HS-5 (cell line): Measurements from ENCODE around the gene METTL13.

Experiments
- DNase-seq: peaks from one replicate; pipeline ENCODE4 v3.0.0-alpha.2; 2012; ENCODE audit warnings: low read depth

METTL13 gene

DNA sequence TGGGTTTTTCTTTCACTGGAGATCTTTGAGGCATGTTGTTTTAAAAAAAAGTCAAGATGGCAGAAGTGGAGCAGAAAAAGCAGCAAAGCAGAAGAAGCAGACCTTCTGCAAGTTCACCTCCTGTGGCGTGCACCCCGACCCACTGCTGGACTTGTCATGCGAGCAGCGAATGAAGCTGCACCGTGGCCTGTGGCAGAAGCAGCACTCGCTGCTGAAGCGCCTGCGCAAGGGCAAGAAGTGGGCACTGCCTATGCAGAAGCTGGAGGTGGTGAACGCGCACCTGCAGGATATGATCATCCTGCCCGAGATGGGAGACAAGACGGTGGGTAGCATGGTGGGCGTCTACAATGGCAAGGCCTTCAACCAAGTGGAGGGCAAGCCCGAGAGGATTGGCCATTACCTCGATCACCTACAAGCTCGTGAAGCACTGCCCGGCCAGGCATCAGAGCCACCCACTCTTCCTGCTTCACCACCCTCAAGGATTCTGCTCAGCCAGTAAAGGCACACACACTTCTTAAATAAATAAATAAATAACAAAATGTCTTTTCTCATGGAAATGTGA is 22.1 kb downstream of the METTL13 start:
- DNase-seq = no peak

DNA sequence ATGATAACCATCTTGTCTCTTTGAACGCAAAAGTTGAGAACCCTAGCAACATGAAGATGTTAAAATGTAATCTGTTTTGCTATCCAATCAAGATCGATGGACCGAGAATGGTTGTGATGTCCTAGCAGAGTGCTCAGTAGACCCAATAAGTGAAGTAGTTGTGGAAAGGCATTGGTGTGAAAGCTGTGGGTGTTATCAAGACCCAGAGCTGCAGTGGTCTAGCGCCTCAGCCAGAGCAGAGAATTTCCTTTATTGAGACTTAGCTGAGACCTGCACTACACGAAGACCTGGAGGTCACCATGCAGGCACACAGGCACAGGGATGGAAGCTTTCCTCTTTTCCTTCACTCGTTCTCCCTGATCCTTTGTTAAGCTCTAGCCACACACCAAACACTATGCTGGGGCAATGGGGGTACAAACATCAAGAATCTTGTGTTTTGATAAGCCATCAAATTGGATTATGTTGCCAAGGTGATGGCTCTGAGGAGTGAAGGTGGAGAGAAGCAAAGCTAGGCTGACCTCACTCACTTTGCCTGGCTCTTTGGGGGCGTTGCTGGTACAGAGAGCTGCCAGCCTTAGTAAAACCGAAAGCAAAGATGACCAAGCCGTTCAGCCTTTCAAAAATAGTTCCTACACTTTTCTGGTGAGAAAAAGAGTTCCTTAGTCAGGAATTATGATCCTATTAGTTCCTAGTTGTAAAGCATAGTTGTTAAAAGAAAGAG is 24.1 kb downstream of the METTL13 start:
- no peak for DNase-seq

DNA sequence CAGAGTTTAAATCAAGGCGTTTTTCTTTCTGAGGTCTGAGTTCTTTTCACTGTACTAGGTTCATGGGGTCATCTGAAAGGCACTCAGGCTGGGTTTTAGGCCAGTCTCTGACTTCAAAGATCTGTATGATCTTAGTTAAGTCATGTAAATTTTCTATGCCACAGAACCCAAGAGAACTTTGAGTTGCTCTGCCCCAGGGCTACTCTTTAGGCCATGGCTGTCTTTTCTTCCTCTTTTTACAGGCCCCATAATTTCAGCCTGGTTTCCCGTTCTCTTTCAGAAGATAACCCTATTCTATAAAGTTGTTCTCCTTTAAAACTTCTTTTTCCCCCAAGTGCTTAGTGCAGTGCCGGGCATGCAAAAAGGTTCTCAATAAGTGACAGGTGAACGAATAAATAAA is 26.1 kb downstream of the METTL13 start:
- no peak for DNase-seq

DNA sequence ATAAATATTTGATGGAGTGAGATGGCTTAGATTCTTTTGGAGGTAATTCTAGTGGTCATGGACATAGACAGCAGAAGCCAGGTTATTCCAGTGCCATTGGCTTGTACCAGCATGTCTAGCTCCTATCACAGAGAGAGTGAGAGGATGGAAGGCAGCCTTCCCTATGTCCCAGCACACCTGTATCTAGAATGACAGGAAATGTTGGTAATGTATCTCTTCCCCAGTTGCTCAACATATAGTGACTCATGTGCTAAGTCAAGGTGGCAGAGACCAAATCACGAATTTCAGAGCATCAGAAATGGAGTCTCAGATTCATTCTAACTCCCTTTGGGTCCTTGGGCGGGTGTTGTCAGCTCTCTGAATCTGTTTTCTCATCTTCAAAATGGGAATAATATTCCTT is 28.4 kb downstream of the METTL13 start:
- DNase-seq = no peak

DNA sequence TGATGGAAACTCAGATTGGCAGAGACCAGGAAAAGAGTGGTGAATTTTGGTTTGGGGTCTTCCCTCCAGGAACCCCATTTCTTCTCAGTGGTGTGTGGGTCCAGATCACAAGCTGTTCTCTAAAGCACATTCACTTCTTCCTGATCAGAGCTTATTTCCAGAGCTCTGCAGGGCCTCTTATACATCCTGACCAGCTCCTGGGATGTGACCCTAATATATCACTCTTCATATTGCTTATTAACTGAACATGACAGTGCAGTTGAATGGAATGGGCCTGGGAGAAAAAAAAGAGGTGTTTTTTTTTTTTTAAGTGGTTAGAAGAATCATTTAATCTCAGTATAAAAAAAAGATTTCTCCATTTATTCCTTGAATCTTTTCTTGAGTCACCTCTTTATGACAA is 30.2 kb downstream of the METTL13 start:
- DNase-seq = no peak

DNA sequence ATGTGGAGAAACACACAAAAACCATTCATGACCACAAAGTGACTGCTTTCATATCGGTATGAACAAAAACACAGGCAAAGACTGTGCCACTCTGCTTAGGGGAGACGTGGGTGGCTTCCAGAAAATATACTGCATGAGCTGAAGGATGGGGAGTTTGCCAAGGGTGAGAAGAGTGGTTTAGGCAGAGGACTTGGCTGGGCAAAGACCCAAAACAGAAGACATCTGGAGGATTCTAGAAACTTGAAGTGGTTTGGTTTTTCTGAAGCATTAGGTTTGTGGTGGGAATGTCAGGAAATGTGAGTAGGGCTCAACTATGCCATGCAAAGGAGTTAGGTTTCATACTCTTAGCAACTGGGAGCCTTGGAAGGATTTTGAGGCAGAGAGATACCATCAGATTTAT is 33.2 kb downstream of the METTL13 start:
- no peak for DNase-seq

DNA sequence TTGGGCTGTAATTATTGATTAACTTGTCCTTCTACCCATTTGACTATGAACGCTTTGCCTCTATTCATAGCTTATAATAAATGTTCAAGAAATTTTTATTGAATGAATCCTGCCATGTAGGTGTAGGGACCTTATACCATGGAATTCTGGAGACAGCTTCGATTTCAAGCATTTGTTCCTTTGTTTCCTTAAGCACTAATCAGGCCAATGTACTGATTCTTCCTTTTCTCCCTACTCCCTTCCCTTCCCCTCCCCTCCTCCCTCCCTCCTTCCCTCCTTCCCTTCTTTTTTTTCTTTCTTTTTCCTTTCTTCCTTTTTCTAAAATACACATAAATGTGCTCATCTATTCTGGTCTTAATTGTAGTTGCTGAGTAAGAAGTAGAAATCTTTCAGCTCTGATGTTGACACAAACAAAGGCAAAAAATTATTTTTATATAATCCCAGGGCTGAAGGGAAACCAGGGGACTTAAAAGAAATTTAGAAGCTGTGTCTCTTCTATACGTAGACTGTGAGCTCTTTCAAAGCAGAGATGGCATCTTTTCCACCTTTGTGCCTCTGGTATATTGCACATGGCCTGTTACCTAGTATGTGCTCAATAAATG is 34.9 kb downstream of the METTL13 start:
- no peak for DNase-seq

DNA sequence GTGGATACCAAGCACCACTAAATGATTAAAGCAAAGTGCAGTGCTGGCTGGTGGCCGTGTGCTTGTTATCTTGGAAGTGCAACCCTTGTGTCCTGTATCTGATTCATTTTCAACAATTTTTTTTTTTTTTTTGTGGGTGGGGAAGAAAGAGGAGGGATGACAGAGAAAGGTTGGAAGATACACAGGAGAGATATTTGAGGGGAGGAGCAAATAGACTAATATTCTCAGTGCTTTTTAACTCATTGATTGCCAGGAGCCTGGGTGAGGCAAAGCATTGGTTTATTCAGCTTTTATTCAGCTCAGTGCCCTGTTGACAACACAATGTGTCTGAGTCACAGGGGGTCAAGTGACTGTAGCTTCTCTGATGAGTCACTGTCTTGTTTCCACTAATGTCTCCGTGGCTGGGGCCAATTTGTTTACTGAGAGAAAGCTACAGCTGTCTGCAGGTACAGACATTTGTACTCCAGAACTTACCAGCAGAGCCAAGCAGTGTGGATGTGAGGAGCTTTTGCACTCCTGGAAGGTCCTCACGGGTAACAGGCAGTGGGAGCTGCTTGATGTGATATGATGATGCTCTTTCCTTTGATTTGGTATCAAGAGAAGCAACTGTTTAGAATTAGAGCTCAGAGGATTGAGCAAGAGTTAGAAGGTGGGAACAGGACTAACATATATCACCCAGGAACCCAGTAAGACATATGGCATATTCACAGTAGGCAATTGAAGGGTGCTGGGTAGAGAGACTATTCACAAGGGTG is 36.2 kb downstream of the METTL13 start:
- DNase-seq = peak; percentile 72

DNA sequence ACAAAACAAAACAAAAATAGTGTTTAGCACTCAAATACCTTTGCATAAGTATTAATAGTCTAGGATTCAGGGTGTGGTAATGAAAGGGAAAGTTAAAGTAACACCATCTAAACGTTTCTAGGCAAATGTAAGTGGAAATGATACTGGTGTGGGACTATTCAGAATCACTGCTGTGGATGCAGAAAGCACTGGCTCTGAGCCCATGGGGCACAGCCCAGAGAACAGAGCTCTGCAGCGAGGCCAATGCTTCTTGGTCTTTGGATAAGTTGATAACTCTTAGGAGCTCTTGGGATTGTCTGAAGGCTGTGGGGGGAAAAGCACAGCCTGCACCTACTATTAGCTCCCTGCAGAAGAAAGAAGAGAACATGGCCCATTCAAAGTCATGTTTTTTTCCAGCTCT is 38.5 kb downstream of the METTL13 start:
- DNase-seq = no peak

DNA sequence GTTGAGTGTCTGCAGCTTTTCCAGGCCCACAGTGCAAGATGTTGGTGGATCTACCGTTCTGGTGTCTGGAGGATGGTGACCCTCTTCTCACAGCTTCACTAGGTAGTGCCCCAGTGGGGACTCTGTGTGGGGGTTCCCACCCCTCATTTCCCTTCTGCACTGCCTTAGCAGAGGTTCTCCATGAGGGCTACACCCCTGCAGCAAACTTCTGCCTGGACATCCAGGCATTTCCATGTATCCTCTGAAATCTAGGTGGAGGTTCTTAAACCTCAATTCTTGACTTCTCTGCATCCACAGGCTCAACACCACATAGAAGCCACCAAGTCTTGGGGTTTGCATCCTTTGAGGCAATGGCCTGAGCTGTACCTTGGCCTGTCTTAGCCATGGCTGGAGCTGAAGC is 45.5 kb downstream of the METTL13 start:
- DNase-seq = no peak

DNA sequence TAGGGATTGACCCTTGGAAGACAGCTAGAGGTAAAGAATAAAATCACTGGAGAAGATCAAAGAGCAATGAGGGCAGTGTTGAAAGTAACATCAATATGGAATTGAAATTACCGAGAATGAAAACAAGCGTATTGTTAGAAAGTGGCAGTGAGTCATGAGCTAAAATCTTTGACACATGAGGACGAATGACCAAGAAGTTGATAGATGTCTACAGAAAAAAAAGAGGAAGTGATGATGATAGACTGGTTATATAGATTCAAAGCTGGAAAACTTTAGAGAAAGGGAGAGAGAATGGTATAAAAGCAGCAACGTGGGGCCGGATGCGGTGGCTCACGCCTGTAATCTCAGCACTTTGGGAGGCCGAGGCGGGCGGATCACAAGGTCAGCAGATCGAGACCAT is 47.3 kb downstream of the METTL13 start:
- DNase-seq = no peak

DNA sequence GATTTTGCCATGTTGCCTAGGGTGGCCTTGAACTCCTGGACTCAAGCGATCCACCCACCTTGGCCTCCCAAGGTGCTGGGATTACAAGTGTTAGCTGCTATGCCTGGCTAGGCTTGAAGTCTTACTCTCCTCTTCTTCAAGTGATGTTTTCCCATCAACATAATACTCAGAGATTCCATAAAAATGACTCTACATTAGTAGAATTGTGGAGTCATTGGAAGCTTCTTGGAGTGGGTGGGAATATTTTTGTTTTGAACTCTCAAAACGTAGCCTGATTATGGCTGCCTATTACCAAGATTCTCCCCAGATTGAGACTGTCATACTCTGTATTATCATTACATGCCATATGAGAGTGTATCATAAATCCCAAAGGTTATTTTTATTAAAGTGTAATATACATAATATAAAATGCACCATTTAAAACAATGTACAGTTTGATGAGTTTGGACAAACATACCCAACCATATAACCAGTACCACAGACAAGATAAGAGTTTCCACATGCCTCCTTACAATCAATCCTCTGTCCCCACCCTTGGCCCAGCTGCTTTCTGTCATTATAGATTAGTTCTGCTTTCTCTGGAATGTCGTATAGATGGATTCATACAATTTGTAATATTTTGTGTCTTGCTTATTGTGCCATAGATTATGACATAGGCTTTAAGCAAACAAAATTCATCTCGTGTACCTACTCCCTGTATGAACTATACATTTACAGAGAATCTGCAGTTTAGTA is 51.8 kb downstream of the METTL13 start:
- DNase-seq = no peak

DNA sequence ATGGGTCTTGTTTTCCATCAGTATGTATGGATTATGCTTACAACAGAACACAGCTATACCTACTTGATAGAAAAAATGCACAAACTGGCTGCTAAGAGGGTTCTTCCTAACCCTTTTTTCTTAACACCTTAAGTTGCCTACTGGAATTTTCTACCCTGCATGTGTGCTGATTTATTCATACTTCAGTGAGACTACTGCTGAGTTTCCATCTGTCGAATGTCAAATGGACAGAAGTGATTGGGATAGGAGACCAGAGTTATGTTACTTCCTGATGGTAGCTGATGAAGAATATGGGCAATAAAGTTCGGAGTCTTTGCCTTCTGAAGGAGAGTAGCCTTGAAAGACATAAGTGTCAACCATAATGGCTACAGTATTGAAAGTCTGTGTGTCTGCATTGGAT is 53.4 kb downstream of the METTL13 start:
- DNase-seq = no peak

DNA sequence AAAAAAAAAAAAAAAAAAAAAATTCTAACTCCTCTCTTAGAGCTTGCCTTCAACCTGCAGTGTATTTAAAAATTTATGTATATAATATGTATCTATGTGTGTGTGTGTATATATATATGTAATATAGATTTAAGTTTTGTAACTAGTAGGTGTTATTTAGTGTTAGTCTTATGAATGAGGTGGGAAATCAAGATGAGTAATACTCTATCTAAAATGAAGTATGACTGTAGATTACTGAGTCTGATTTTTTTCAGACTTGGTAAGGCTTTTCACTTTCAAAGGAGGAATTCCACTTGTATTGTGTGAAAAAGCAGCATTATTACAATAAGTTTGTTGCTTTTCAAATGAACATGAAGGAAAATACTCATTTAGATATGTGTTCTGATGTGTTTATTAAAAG is 54.4 kb downstream of the METTL13 start:
- no peak for DNase-seq

DNA sequence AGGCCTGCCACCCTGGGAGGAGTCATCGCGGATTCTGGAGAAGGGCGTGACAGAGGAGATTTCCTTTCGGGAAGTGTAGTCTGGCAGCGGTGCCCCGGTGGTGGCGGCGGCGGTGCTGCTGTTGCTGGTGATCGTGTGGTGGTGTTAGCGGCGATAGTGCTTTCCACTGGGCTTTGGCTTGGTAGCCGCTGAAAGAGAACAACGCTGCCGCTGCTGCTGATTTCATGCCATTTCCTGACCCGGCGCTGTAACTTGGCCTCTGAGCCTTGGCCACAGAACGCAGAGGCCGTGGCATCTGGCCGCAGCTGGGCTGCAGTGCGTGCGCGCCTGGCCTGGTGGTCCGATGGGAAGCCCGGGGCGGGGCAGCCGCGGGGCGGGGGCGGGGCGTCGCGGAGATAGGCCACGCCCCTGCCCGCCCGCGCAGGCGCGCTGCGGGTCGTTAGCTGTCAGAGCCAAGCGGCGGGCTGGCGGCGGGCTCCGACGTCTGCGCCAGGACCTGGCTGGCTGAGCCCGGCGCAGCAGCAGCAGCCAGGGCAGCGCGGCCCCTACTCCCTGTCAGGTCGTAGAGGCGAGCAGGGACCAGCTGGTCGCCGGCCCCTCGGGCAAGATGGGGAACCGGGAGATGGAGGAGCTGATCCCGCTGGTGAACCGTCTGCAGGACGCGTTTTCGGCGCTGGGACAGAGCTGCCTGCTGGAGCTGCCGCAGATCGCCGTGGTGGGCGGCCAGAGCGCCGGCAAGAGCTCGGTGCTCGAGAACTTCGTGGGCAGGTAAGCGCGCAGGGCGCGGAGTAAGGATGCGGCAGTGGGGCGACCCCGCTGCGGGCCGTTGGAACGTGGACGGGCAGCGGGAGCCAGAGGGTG is 59.8 kb downstream of the METTL13 start, which contains the start of gene DNM3:
TSS of gene DNM3 (plus strand) at position 449 of the 861 bp plus-strand sequence. CDS start at position 608, 159 bp downstream.
- DNase-seq = peak; percentile 42

DNA sequence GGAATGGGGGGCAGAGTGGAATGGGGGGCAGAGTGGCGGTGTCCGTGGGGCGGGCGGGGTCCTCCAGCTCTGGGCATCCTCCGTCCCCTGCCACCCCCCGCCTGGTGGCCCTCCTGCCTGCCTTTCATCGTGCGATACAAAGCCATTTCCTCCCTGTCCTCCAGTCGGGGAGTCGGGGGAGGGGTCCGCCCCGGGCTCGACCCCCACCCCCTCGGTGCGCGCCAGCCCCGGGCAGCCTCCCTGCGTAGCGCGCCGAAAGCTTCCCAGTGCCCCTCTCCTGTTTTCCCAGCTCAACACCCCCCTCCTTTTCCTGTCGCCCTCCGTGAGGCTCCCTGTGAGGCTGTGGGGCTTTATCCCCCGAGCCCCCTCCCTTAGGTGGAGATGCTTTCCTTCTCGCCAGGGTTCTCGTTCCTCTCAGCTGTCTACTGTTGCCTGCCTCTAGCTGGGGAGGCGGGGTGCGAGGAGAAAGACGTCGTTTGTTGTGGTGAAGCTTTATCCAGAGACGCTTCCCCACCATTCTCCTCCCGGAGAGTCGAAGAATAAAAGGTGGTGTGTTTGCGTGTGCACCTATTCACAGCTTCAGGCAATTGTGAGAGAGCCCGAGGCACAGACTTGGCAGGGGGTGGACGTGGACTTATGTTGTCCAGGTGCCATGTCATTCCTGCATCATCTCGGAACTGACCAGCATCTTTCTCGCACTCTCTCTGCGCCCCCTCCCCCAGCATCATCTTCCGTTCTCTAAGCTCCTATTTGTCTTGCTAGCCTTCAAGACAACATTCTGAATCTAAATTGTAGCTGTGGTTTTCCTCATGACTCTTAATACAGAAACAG is 60.7 kb downstream of the METTL13 start:
- DNase-seq = no peak

DNA sequence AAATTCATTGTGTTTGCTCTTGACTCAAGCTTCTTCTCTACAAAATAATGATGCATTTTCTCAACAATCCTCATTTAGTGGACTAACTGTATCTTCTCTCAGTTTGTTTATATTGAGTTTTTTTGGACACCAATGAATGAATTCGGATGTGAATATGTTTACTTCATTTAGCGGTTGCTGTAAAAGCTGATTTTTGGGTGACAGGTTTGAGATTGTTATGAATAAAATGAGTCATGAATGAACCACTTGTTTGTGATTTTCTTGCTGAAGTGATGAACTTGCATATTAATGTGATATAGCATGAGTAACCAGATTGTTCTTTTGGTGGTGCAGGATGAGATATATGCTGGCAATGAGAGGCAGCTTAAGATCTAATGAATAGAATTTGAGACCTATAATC is 62.9 kb downstream of the METTL13 start:
- no peak for DNase-seq

DNA sequence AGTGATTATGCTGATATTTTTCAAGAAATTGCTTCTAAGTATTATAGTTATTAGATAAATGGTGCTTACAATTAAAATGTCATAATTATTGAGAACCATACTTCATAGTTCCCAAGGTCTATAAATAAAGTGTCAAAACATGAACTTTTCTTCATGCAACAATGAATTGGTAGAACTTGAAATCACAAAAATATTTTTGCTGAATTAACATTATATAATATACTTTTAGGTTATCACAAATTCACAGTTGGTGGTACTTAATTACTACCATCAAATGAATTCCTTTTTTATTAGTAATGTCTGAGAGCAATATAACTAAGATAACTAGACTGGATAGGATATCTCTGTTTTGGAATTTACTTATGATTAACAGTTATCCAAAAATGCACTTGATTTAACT is 64.5 kb downstream of the METTL13 start:
- DNase-seq = no peak
